NCI-H146 treated with DMSO at 0.1 percent for 48 hours (cell line): ENCODE data around the gene ADAMTS17.

Experiments
- DNase-seq: peaks from one replicate; lab custom pipeline; 2025; ENCODE audit not compliant: unreplicated experiment; lab: John Stamatoyannopoulos, UW

Gene ADAMTS17

DNA sequence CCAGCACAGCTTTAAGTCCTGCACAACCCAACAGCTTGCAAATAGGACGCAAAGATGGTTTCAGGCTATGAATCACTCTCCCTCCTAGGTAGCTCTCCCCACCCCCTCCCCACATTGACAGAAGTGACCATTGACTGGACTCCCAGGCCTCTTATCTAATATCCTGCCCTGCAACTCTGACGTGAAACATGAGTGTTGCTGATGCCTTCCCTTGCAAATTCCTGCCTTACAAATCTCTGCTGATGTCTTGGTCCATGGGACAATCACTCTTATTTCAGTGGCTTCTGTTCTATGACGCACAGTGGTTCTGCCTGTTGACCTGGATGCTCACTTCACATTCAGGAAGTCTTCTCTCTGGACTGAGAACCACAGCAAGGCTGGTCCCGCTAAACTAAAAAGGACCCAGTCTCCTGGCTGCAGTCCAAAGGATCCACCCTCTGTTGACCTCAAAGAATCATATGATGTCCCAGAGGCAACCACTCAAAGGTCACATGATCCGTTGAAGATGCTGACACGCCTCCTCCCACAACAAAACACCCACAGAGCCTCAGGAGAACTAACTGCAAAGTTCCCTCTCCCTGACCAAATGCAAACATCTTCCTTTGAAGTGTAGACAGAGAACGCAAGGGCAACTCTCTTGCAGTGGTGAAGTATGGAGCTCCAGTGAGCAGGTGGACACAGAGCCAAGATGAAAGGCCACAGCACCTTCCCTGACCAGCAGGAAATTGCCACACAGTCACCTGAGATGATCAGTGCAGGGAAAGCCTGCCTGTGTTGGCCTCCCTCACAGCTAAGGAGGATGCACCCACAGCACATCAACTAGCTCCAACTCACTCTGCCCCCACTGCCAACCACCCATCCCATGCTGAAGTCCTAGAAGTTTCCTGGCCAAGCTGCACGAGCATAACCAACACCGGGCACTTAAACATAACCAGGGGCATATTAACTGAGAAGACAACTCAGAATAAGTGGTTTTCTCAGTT, 112.3 kb downstream of the ADAMTS17 start:
- DNase-seq: no peak

DNA sequence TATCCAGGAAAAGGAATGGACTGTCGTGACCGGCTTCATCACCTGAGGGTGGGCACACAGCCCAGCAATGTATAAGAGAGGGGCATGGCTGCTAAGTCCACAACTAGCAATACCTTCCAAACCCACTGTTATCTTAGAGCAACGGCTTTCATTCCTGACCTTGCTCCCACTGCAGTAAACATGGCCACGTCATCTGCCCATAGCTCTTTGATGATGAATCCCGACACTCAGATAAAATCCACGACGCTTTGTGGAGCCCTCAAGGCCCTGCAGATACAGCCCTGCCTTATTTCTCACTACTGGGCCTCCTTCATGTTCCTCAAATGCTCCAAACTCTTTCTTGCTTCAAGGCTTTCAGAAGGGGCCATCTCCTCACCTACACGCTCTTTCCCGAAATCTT, 114.0 kb downstream of the ADAMTS17 start:
- no peak for DNase-seq

- no peak for DNase-seq
Measured at GRCh38 chr15:100226107-100226506, 115.7 kb downstream of the ADAMTS17 start.

- no peak for DNase-seq
Measured at GRCh38 chr15:100224206-100225185, 117.3 kb downstream of the ADAMTS17 start.

- no peak for DNase-seq
Measured at GRCh38 chr15:100222349-100222715, 119.4 kb downstream of the ADAMTS17 start.

DNA sequence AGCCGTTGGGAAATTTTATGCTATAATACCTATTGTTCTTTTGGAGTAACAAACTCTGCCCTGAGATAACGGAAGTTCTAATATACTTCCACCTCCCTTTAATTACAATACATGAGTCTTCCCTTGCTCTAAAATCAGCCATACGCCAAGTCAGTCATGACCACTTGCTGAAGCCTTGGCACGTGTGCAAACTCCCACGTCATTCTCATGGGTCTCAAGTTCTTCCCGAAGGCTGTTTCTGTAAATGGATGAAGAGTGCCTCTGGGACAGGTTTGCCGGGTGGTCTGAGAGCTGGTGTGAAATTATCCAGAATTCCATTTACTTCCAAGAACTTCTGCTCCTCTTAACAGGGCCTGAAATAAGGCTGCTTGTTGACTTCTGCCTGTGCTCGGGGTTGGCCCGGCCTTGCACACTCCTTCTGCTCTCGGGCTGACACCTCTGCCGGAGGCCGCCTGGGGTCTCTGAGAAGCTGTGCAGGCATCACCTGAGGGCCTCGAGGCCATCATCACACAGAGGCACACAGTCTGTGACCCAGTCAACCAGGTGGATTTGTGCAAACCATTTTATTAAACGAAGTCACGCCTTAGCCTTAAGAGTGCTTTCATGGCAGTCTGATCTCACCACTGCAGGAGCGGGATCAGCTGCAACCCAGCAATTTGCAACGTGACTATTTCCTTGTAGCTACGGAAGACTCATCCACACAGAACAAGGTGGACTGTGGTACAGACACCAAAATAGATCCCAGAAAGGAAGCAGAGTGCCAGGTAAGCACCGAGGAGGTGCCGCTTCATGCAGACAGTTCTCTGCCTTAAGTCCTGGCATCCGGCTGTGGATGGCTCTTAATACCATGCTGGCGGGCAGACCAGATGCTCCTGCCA, 120.1 kb downstream of the ADAMTS17 start:
- DNase-seq: no peak

DNA sequence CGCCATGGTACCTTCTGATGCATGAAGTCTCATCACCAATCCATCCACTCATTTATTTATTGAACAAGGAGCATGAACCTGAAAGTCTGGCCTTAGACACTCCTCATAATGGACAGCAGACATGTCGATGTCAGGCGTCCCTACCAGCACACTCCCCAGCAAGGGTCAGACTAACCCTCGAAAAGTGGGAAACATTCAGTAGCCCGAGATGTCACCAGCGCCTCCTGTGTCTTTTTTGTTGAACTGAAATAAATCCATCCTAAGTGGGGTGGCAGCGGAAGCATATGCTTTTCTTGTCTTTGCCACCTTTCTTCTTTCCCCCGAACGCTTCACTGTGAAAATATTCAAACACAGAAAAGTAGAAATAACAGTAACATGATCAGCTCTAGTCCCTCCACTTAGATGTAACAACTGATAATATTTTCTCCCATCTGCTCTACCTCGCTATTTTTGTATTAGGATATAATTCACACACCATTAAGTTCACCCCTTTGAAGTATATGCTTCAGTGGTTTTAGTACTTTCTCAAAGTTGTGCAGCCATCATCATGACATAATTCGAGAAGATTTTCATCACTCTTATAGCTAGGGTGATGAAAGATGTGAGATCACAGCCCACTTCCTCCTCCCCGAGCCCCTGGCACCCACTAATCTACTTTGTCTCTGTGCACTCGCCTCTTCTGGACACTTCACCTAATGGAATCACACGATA, 121.6 kb downstream of the ADAMTS17 start:
- DNase-seq: no peak

- DNase-seq: no peak
Measured at GRCh38 chr15:100218434-100218833, 123.3 kb downstream of the ADAMTS17 start.

- no peak for DNase-seq
Measured at GRCh38 chr15:100216182-100216581, 125.6 kb downstream of the ADAMTS17 start.

DNA sequence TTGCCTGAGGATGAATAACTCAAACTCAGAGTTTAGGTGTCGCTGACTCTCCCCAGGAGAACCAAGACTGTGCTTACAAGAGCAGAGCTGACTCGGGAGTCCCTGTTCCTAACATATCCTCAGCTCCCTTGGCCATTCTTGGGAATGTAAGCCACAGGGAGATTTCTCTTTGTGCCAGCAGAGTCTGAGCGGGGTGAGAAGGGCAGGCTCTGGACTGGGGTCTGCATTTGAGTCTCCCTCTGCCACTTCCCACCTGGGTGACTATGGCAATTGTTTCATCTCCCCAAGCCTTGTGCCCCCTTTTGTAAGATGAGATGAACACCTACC, 126.0 kb downstream of the ADAMTS17 start:
- no peak for DNase-seq

DNA sequence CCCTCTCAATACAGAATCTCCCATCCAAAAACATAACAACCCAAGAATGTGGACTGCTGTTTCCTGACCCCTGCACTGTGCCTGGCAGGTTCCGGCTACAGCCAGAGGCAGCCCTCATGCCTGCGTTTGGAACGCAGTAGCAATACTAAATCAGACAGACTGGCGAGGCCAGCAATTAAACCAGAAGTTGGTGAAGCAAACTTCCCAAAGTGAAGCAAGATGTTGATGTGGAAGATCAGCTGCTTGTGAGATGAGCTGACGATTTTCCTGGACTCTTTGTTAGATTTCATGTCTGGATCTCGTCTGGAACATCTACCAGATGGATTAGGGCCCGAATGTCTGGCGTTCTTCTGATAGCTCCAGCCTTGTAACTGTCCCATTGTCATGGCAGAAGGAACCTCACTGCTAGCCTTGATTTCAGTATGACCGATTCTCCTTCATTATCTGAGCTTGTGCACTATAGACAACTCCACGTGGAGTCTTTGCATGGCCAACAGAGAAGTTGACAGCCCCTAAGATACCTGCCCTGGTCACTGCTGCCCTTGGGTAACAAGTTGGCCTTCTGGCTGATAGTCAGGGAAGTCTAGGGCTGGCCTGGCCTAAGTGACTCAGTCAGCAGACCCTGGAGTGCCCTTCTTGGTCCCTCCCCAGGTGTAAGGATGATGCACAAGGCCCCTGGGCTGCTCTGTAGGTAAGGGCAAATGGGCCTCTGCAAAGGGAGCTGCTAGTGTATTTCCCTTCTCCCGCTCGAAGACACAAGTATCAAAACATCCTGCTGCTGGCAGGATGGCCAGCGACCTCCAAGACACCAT, 126.5 kb downstream of the ADAMTS17 start:
- no peak for DNase-seq

GRCh38 chr15:100211855-100212850, 129.6 kb downstream of the ADAMTS17 start:
- DNase-seq: no peak

GRCh38 chr15:100210338-100210737, 131.4 kb downstream of the ADAMTS17 start:
- DNase-seq: no peak

DNA sequence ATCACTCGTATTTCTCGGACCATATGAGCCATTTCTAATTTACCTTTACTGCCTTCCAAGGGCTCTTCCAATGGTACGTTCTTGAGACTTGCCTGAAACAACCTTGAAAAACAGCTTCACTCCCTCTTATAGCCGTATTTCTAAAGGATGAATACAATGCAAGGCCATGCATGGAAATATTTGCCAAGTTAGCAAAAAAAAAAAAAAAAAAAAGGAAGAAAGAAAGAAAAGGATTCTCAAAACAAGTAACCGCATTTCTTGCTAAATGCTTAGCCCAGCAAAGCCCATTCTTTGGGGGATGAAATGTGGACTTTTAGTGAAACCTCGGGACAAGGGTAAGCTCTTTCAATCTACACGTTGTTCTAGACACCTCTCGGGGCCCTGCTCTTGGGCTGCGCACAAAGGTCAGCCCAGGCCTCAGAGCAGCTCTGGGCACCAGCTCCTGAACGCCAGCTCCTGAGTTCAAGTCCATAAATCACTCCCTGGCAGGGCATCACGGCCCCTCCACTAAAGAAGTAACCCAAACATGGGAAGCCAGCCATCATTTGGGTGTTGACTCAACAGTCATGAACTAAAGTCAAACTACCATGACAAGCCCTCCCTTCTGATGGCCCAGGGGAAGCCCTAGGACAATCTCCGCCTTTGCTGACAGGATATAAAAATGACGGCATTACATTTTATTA, 132.7 kb downstream of the ADAMTS17 start:
- no peak for DNase-seq

GRCh38 chr15:100207053-100207452, 134.7 kb downstream of the ADAMTS17 start:
- no peak for DNase-seq

DNA sequence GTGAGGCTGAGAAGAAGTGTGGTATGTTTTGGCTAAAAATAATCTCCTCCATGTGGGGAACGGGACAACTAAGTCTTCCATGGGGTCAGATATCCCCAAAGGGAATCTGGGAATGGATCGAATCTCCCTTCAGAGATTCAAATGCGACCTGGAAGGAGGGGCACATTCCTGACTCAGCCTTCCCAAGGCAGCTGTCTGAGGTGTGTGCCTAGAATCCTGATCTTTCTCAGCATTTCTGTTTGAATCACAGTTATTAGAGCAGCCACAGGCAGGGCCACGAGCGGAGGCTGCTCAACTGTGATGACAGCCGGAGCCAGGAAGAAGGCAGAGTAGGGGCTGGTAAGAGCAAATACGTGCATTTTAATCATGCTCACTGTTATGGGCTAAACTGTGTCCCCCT, 135.1 kb downstream of the ADAMTS17 start:
- DNase-seq: no peak

- no peak for DNase-seq
Measured at GRCh38 chr15:100205549-100206295, 136.1 kb downstream of the ADAMTS17 start.
